SK-N-SH treated with all-trans-retinoic acid at 6 μM for 48 hours (cell line): ENCODE results near the gene CDK3.

Source experiments
- TOX ChIP-seq: fragments of 250-450 bp; sonication (Bioruptor Pico); IDR thresholded peaks from 2 replicates; pipeline ENCODE4 v1.8.0; 2021; ENCODE audit warnings: mild to moderate bottlenecking, moderate library complexity, borderline replicate concordance
- ZFP3 ChIP-seq: fragments of 250-450 bp; sonication (Bioruptor Pico); IDR thresholded peaks from 2 replicates; pipeline ENCODE4 v1.5.0; 2020; ENCODE audit warnings: mild to moderate bottlenecking, moderate library complexity

DNA sequence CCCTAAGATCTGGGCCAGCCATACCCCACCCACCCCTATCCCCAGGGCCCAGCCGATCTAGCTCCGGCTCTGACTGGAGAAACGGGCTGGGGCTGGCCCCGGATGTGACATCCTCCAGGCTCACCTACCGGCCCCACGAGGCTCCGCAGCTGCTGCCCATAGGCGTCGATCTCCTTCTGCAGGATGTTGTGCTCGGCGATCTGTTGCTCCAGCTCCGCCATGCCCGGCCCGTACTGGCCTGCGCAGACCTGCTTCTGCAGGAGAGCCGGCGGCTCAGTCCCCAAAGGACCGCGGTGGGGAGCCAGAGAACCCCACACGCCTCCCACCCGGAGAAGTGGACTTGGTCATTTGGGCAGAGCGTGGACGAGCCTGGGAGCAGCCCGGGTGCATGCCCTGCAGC lies 21.6 kb downstream of the CDK3 start:
- no peak for TF ChIP-seq ZFP3 (CRISPR knock-in tag)
- no peak for TF ChIP-seq TOX
